DND-41 (cell line): Measurements from ENCODE around the gene FBLN1.
"Not testable (repeated sequence)": the region's sequence is repeated elsewhere in the genome, so short reads cannot be mapped to it uniquely, and the experiment has no call there.

Source experiments
- ATAC-seq: fragments of 200-7000 bp; cut with Tn5 transposase; 3 replicates; pipeline ENCODE4 v1.9.1; 2021; ENCODE audit warnings: low read depth; ENCODE audit not compliant: insufficient read depth
- DNase-seq: peaks from one replicate; pipeline ENCODE4 v3.0.0-alpha.2; 2020
- H2AFZ ChIP-seq: 2 replicates; pipeline ENCODE4 v1.6.0; 2012; ENCODE audit warnings: low read depth, low read length
- H3K27ac ChIP-seq: 2 replicates; pipeline ENCODE4 v1.5.1; 2012; ENCODE audit warnings: low read length, inconsistent platforms
- H3K27me3 ChIP-seq: fragments of 200-600 bp; sonication (generic); 2 replicates; pipeline ENCODE4 v1.6.0; 2012; ENCODE audit warnings: low read length, mild to moderate bottlenecking, inconsistent platforms; ENCODE audit not compliant: insufficient read depth, poor library complexity
- H3K36me3 ChIP-seq: 2 replicates; pipeline ENCODE4 v1.5.1; 2012; ENCODE audit warnings: low read length, inconsistent platforms; ENCODE audit not compliant: insufficient read depth
- H3K4me1 ChIP-seq: 2 replicates; pipeline ENCODE4 v1.5.1; 2012; ENCODE audit warnings: mild to moderate bottlenecking, low read length; ENCODE audit not compliant: insufficient read depth
- H3K4me2 ChIP-seq: 2 replicates; pipeline ENCODE4 v1.6.0; 2012; ENCODE audit warnings: mild to moderate bottlenecking, moderate library complexity, low read length, inconsistent platforms; ENCODE audit not compliant: insufficient read depth
- H3K4me3 ChIP-seq, 2 experiments: fragments of 200-600 bp in 1 of 2; shearing (Covaris generic) in 1 of 2; 2 replicates each; pipeline ENCODE4 v1.5.1; 2012 to 2016; ENCODE audit warnings: inconsistent platforms in 2 of 2, low read length in 2 of 2, mild to moderate bottlenecking in 2 of 2, low read depth in 1 of 2, moderate library complexity in 1 of 2
- H3K79me2 ChIP-seq: 2 replicates; pipeline ENCODE4 v1.6.0; 2012; ENCODE audit warnings: low read length, inconsistent platforms; ENCODE audit not compliant: insufficient read depth
- H3K9ac ChIP-seq: 2 replicates; pipeline ENCODE4 v1.6.0; 2012; ENCODE audit warnings: low read depth, mild to moderate bottlenecking, inconsistent platforms, low read length, moderate library complexity
- H3K9me3 ChIP-seq: 2 replicates; pipeline ENCODE4 v1.5.1; 2012; ENCODE audit warnings: low read length, moderate library complexity, mild to moderate bottlenecking, inconsistent platforms; ENCODE audit not compliant: insufficient read depth, severe bottlenecking
- H4K20me1 ChIP-seq: 2 replicates; pipeline ENCODE4 v1.6.0; 2012; ENCODE audit warnings: low read length; ENCODE audit not compliant: insufficient read depth
- EZH2 ChIP-seq: IDR thresholded peaks from 3 replicates; pipeline ENCODE4 v1.6.1; 2012; ENCODE audit warnings: borderline replicate concordance, low read depth, mild to moderate bottlenecking, moderate library complexity, low read length, inconsistent platforms; ENCODE audit not compliant: severe bottlenecking
- TF ChIP-seq, protein P1 (sequence below): IDR thresholded peaks from 2 replicates; pipeline ENCODE4 v1.5.1; 2012; ENCODE audit warnings: borderline replicate concordance, low read length, moderate library complexity, mild to moderate bottlenecking; ENCODE audit not compliant: poor library complexity, severe bottlenecking; ENCODE audit errors: extremely low read depth

FBLN1 gene

DNA sequence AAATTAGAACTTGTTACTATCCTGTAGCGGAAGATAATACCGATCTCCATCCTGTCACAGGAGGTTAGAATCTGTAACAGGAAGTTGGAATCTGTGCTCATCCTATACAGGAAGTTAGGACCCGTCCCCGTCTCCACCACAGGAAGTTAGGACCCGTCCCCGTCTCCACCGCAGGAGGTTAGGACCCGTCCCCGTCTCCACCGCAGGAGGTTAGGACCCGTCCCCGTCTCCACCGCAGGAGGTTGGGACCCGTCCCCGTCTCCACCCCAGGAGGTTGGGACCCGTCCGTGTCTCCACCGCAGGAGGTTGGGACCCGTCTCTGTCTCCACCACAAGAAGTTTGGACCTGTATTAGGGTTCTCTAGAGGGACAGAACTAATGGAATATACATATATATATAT lies 52.2 kb downstream of the FBLN1 start:
- Histone ChIP-seq H3K27me3 (no peaks in the 10 kb centered on the region), H3K79me2 (no peaks in the 10 kb centered on the region), H3K4me3 (no peak overlapping the region), H3K27ac (no peak overlapping the region), H4K20me1 (no peaks in the 10 kb centered on the region; the same call in 1 of the 2 replicates), H3K9me3 (no peaks in the 10 kb centered on the region), H3K36me3 (no peaks in the 10 kb centered on the region), H3K4me1 (no peaks in the 10 kb centered on the region), H3K4me2 (no peak overlapping the region), H3K9ac (no peak overlapping the region), H2AFZ (no peak overlapping the region)
- no peak for DNase-seq
- ATAC-seq: no peak
- TF ChIP-seq EZH2: no peak
- TF ChIP-seq, protein P1, sequence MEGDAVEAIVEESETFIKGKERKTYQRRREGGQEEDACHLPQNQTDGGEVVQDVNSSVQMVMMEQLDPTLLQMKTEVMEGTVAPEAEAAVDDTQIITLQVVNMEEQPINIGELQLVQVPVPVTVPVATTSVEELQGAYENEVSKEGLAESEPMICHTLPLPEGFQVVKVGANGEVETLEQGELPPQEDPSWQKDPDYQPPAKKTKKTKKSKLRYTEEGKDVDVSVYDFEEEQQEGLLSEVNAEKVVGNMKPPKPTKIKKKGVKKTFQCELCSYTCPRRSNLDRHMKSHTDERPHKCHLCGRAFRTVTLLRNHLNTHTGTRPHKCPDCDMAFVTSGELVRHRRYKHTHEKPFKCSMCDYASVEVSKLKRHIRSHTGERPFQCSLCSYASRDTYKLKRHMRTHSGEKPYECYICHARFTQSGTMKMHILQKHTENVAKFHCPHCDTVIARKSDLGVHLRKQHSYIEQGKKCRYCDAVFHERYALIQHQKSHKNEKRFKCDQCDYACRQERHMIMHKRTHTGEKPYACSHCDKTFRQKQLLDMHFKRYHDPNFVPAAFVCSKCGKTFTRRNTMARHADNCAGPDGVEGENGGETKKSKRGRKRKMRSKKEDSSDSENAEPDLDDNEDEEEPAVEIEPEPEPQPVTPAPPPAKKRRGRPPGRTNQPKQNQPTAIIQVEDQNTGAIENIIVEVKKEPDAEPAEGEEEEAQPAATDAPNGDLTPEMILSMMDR: no peak

DNA sequence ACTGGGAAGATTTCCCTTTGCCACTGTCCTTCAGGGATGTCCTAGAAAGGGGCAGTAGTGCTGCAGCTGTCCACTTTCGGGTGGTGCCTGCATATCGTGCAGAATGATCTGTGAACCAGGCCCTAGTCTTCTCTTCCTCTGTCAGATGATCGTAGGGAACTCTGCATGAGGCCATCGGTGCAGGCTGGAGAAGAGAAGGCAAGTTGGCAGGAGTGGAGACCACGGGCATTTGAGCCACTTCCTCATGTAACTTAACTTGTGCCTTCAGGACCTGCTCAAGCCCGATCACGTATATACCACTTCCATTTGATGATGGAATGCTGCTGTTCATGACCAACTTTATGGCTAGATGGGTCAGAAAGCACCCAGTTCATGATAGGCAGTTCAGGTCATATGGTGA lies 55.2 kb downstream of the FBLN1 start:
- DNase-seq, H3K9me3 ChIP-seq, H3K79me2 ChIP-seq, ATAC-seq, H3K36me3 ChIP-seq, H3K4me3 ChIP-seq, H3K4me2 ChIP-seq, H2AFZ ChIP-seq, H3K27me3 ChIP-seq, H3K27ac ChIP-seq, H4K20me1 ChIP-seq, H3K4me1 ChIP-seq, H3K9ac ChIP-seq: not testable (repeated sequence)

DNA sequence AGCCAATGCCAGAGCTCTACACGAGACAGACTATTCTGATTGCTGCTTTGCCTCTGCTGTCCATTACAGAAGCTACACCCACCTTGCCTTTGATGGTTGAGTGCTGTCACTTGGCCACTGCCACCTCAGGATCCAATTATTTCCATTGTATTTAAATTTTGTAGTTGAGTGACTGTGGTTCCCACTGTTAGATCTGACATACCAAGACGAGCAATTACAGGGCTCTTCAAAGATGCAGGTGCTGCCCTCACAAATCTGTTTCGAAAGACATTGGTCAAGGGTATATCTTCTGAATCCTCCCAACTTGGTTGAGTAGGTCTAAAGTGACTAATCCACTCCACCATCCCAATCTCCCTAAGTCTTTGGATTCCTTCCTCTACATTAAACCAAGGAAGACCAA lies 57.4 kb downstream of the FBLN1 start:
- not testable (repeated sequence) for ATAC-seq, H2AFZ ChIP-seq, H3K36me3 ChIP-seq, DNase-seq, H4K20me1 ChIP-seq, H3K4me3 ChIP-seq, H3K27me3 ChIP-seq, H3K4me1 ChIP-seq, H3K9me3 ChIP-seq, H3K4me2 ChIP-seq, H3K9ac ChIP-seq, H3K79me2 ChIP-seq, H3K27ac ChIP-seq

DNA sequence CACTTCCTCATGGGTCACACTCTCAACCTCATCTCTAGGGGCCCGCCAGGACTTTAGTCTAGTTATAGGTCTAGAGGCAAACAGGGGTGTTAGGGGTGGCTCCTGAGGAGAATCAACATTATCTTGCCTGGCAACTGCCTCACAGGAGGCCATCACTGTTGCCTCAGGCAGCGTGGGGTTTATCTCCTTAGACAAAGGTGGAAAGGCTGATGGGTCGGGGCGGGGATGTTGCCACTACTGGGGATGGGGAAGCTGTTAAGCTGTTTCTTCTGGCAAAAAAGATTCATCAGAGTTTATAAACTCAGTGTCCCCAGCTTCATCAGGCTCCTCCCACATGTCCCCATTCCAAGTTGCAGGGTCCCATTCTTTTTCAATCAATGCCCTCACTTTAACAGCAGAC lies 58.1 kb downstream of the FBLN1 start:
- not testable (repeated sequence) for H3K4me3 ChIP-seq, H3K79me2 ChIP-seq, H3K4me1 ChIP-seq, H3K4me2 ChIP-seq, H3K36me3 ChIP-seq, ATAC-seq, H3K9me3 ChIP-seq, H3K27me3 ChIP-seq, H2AFZ ChIP-seq, H4K20me1 ChIP-seq, H3K9ac ChIP-seq, H3K27ac ChIP-seq, DNase-seq

DNA sequence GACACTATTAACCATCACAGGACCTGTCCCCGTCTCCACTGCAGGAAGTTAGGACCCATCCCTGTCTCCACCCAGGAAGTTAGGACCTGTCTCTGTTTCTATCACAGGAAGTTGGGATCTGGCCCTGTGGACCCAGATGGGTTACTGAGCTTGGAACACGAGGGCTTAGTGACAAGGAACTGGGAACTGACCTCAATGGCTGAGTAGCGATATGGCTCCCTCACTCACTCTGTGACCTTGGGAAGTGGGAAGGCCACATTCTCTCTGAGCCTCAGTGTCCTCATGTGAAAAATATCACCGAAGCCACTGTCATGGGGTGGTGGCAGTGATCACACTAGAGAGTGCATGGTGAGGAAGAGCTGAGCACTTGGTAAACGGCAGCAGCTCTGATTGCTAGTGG lies 59.4 kb downstream of the FBLN1 start:
- Histone ChIP-seq H3K36me3 (no peaks in the 10 kb centered on the region), H3K27ac (no peak overlapping the region), H3K9me3 (peaks cover 3% of the 10 kb centered on the region), H3K27me3 (peaks cover 9% of the 10 kb centered on the region), H3K4me3 (no peak overlapping the region), H4K20me1 (no peaks in the 10 kb centered on the region; the same call in 1 of the 2 replicates), H3K79me2 (no peaks in the 10 kb centered on the region), H3K4me1 (no peaks in the 10 kb centered on the region), H3K9ac (no peak overlapping the region), H3K4me2 (no peak overlapping the region), H2AFZ (no peak overlapping the region)
- DNase-seq (no peak), ATAC-seq (no peak)
- TF ChIP-seq, protein P1: no peak
- no peak for TF ChIP-seq EZH2
